PFSK-1 (cell line): ENCODE measurements around the gene C1QTNF2.

Source experiments
- FOXP2 ChIP-seq: optimal IDR thresholded peaks from 2 replicates; pipeline ENCODE3; 2011; ENCODE audit warnings: borderline replicate concordance, control low read depth, inconsistent platforms; ENCODE audit not compliant: insufficient read depth; ENCODE audit errors: extremely low read length, extremely low read depth
- POLR2AphosphoS5 ChIP-seq: IDR thresholded peaks from 2 replicates; pipeline ENCODE4 v1.6.1; 2012; ENCODE audit warnings: low read depth, mild to moderate bottlenecking, control low read depth, low read length, moderate library complexity
- REST ChIP-seq, 2 experiments: IDR thresholded peaks; 2 replicates each; pipeline versions ENCODE4 v1.6.1 to v1.8.0; 2011 to 2012; ENCODE audit warnings: low read depth in 2 of 2, low read length in 2 of 2, control low read depth in 1 of 2, inconsistent platforms in 1 of 2, mild to moderate bottlenecking in 1 of 2, moderate library complexity in 1 of 2; ENCODE audit not compliant: insufficient read depth in 1 of 2
- SIN3A ChIP-seq: IDR thresholded peaks from 2 replicates; pipeline ENCODE4 v1.6.1; 2012; ENCODE audit warnings: mild to moderate bottlenecking, low read length, moderate library complexity, borderline replicate concordance; ENCODE audit not compliant: insufficient read depth
- TAF1 ChIP-seq: IDR thresholded peaks from 2 replicates; pipeline ENCODE4 v1.6.1; 2012; ENCODE audit warnings: low read length, control low read depth, borderline replicate concordance; ENCODE audit not compliant: insufficient read depth

The C1QTNF2 gene

GRCh38 chr5:160352308-160352707 is 18.1 kb downstream of the C1QTNF2 start:
- TF ChIP-seq SIN3A (no peak), REST (IDR thresholded peaks at IDR 0.05; ENCODE audit: insufficient read depth in 1 of 2, low read depth in 2 of 2, low read length in 2 of 2) (no peak), FOXP2 (no peak), POLR2AphosphoS5 (no peak), TAF1 (no peak)

DNA sequence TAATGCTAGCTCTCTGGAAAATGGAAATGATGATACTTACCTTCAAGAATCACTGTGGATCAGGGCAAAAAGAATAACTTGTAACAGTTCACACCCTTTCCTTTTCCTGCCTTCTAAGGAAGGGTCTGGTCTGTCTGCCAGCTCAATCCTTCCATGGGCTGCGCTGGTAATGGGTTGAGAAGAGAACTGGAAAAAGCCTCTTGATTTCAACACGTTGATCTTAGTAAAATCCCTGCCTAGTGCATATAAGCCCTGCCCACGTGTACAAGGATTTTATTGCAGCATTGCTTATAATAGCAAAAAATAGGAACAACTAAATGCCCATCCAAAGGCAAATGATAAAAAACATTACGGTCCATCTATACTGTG is 20.5 kb downstream of the C1QTNF2 start:
- TF ChIP-seq SIN3A (no peak), REST (IDR thresholded peaks at IDR 0.05; ENCODE audit: insufficient read depth in 1 of 2, low read depth in 2 of 2, low read length in 2 of 2) (no peak), TAF1 (no peak), FOXP2 (no peak), POLR2AphosphoS5 (no peak)

DNA sequence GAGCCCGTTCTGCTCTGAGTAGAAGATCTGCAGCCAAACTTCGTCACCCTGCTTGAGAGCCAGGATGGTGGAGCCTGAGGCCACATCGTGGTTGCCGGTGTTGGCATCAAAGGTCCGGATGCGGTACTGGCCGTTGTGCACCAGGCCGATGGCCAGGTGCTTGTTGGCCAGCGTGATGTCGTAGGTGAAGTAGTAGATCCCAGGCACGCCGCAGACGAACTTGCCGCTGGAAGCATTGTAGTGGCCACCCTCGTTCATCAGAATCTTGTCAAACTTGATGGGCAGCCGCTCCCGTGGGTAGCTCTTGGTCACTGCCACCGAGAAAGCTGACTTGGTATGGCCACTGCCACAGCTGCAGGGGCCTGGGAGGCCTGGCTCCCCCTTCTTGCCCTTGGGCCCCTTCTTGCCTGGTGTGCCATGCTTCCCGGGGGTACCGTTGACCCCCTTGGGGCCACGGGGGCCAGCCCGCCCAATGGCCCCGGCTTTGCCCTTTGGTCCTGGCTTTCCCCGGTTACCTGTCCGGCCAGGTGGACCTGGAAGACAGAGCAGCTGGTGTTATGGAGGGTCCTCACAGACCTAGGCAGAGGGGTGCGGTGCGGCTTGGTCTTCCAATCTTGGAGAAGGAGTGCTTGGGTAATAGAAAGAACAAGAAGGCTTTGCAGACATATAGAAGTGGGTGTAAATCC is 21.0 kb downstream of the C1QTNF2 start:
- TF ChIP-seq POLR2AphosphoS5 (no peak), FOXP2 (no peak), REST (IDR thresholded peaks at IDR 0.05; ENCODE audit: insufficient read depth in 1 of 2, low read depth in 2 of 2, low read length in 2 of 2) (no peak), TAF1 (no peak), SIN3A (no peak)

GRCh38 chr5:160348080-160348479 is 22.3 kb downstream of the C1QTNF2 start:
- no peak for TF ChIP-seq TAF1

- TF ChIP-seq SIN3A (no peak), POLR2AphosphoS5 (no peak), REST (IDR thresholded peaks at IDR 0.05; ENCODE audit: insufficient read depth in 1 of 2, low read depth in 2 of 2, low read length in 2 of 2) (no peak), TAF1 (no peak), FOXP2 (no peak)
These were observed 23.0 kb downstream of the C1QTNF2 start for GRCh38 chr5:160347448-160347847.
